ENCODE data around the gene KRT25. TPM values are rescaled to one million over a fixed set of nuclear protein-coding genes. Genes with fewer than 3 reads are reported as not detected.

KRT25 gene
- total RNA-seq, 6 experiments from 2014 or later = not detected

GRCh38 chr17:40779181-40779909 lies 24.2 kb upstream of the KRT25 start:
- peak in 3 of 4 donors; percentile 28 to 56 (median 35) for ATAC-seq
- no peak for TF ChIP-seq POLR2A (IDR thresholded peaks at IDR 0.05)
- TF ChIP-seq CTCF (IDR thresholded peaks at IDR 0.05) = no peak
- H3K9me3 ChIP-seq = no peaks in the 10 kb centered on the region
- H3K27ac ChIP-seq = no peak overlapping the region
- H3K27me3 ChIP-seq = no peaks in the 10 kb centered on the region
- no peak for DNase-seq
- H3K4me1 ChIP-seq = no peaks in the 10 kb centered on the region
- H3K36me3 ChIP-seq = no peaks in the 10 kb centered on the region
- no peak overlapping the region for H3K4me3 ChIP-seq
- 34% methylated on average over 15 of the region's 37 CpGs for WGBS (ENCODE audit: insufficient coverage, low coverage, low lambda C conversion rate, missing lambda C conversion rate)
- intact Hi-C loops (cut with DNase I) = no loop called here

GRCh38 chr17:40778461-40778860 lies 23.3 kb upstream of the KRT25 start:
- Histone ChIP-seq H3K27me3 (no peaks in the 10 kb centered on the region), H3K9me3 (no peaks in the 10 kb centered on the region), H3K27ac (no peak overlapping the region), H3K36me3 (no peaks in the 10 kb centered on the region), H3K4me1 (no peaks in the 10 kb centered on the region), H3K4me3 (no peak overlapping the region)
- no peak for TF ChIP-seq POLR2A (IDR thresholded peaks at IDR 0.05)
- no peak for TF ChIP-seq CTCF (IDR thresholded peaks at IDR 0.05)
- intact Hi-C loops (cut with DNase I) = no loop called here
- 38% methylated on average over 5 of the region's 5 CpGs for WGBS (ENCODE audit: insufficient coverage, low coverage, low lambda C conversion rate, missing lambda C conversion rate)
- ATAC-seq (no peak), DNase-seq (no peak)

GRCh38 chr17:40777971-40778370 lies 22.8 kb upstream of the KRT25 start:
- DNase-seq = no peak
- intact Hi-C loops (cut with DNase I) = no loop called here
- no peaks in the 10 kb centered on the region for H3K36me3 ChIP-seq
- no peaks in the 10 kb centered on the region for H3K27me3 ChIP-seq
- 80% methylated on average over 3 of the region's 3 CpGs for WGBS (ENCODE audit: insufficient coverage, low coverage, low lambda C conversion rate, missing lambda C conversion rate)
- no peaks in the 10 kb centered on the region for H3K4me1 ChIP-seq
- no peak for TF ChIP-seq CTCF (IDR thresholded peaks at IDR 0.05)
- no peak for ATAC-seq
- no peaks in the 10 kb centered on the region for H3K9me3 ChIP-seq
- H3K4me3 ChIP-seq = no peak overlapping the region
- H3K27ac ChIP-seq = no peak overlapping the region

- no peaks in the 10 kb centered on the region for H3K9me3 ChIP-seq
- ATAC-seq (no peak), DNase-seq (no peak)
- intact Hi-C loops (cut with DNase I) = no loop called here
- H3K36me3 ChIP-seq = no peaks in the 10 kb centered on the region
- no peak overlapping the region for H3K4me3 ChIP-seq
- no peaks in the 10 kb centered on the region for H3K4me1 ChIP-seq
- no peak for TF ChIP-seq CTCF (IDR thresholded peaks at IDR 0.05)
- TF ChIP-seq POLR2A (IDR thresholded peaks at IDR 0.05) = no peak
- no peak overlapping the region for H3K27ac ChIP-seq
- WGBS (ENCODE audit: insufficient coverage, low coverage, low lambda C conversion rate, missing lambda C conversion rate) = 62% methylated on average over 7 of the region's 7 CpGs
- no peaks in the 10 kb centered on the region for H3K27me3 ChIP-seq
Measured at GRCh38 chr17:40777459-40777858, 22.3 kb upstream of the KRT25 start.
